ENCODE measurements around the gene CNGB1.
"Not testable (repeated sequence)": the region's sequence is repeated elsewhere in the genome, so short reads cannot be mapped to it uniquely, and the experiment has no call there.

The CNGB1 gene

GRCh38 chr16:57855188-57855587 lies 115.7 kb downstream of the CNGB1 start:
- no peak overlapping the region for H3K4me3 ChIP-seq (ENCODE audit: low read depth, low read length)
- H2AK5ac ChIP-seq (ENCODE audit: low read length): no peak overlapping the region

GRCh38 chr16:57852189-57852588 lies 118.7 kb downstream of the CNGB1 start:
- Histone ChIP-seq H3K79me2 (ENCODE audit: control insufficient read depth, insufficient read depth, low read length, poor library complexity) (no peaks in the 10 kb centered on the region), H3K9me3 (ENCODE audit: insufficient read depth, low read depth, low read length) (no peaks in the 10 kb centered on the region), H3K79me1 (ENCODE audit: low read length) (no peaks in the 10 kb centered on the region), H3K9ac (ENCODE audit: low read length) (no peak overlapping the region), H3K14ac (ENCODE audit: low read length) (no peak overlapping the region), H3K23ac (ENCODE audit: low read length) (no peak overlapping the region), H3K27ac (ENCODE audit: low read depth, low read length) (no peak overlapping the region), H3K4me3 (ENCODE audit: low read depth, low read length) (no peak overlapping the region), H4K91ac (ENCODE audit: low read depth, low read length) (no peak overlapping the region), H2BK12ac (ENCODE audit: low read length) (no peak overlapping the region), H4K12ac (ENCODE audit: low read depth, low read length) (no peak overlapping the region), H3K4ac (ENCODE audit: low read depth, low read length) (no peak overlapping the region), H3K36me3 (ENCODE audit: control insufficient read depth in 1 of 2, insufficient read depth in 2 of 2, low read length in 2 of 2) (no peaks in the 10 kb centered on the region), H4K8ac (ENCODE audit: low read depth, low read length) (no peak overlapping the region), H3K4me2 (ENCODE audit: low read length) (no peak overlapping the region), H3K27me3 (ENCODE audit: insufficient read depth, low read length) (no peaks in the 10 kb centered on the region), H3K4me1 (ENCODE audit: control insufficient read depth in 1 of 2, insufficient read depth in 2 of 2, low read length in 2 of 2) (no peaks in the 10 kb centered on the region), H2BK120ac (ENCODE audit: insufficient read depth, low read length, poor library complexity) (no peak overlapping the region), H2BK5ac (ENCODE audit: low read depth, low read length, poor library complexity) (no peak overlapping the region), H2AK5ac (ENCODE audit: low read length) (no peak overlapping the region), H2AFZ (ENCODE audit: insufficient read depth, low read length, poor library complexity) (no peak overlapping the region), H3K18ac (ENCODE audit: low read length) (no peak overlapping the region)
- no CpG with 5 or more reads among the region's 5 CpGs for WGBS (ENCODE audit: extremely low coverage, insufficient coverage, insufficient read length)
- DNase-seq: no peak

More at GRCh38 chr16:57855188-57855587, 115.7 kb downstream of the CNGB1 start:
- H3K27ac ChIP-seq (ENCODE audit: low read depth, low read length): no peak overlapping the region
- no peaks in the 10 kb centered on the region for H3K27me3 ChIP-seq (ENCODE audit: insufficient read depth, low read length)
- no peak for DNase-seq
- no peaks in the 10 kb centered on the region for H3K79me2 ChIP-seq (ENCODE audit: control insufficient read depth, insufficient read depth, low read length, poor library complexity)
- no peak overlapping the region for H3K4me2 ChIP-seq (ENCODE audit: low read length)
- H2AFZ ChIP-seq (ENCODE audit: insufficient read depth, low read length, poor library complexity): no peak overlapping the region
- no peak overlapping the region for H3K14ac ChIP-seq (ENCODE audit: low read length)
- H3K18ac ChIP-seq (ENCODE audit: low read length): no peak overlapping the region
- H2BK5ac ChIP-seq (ENCODE audit: low read depth, low read length, poor library complexity): no peak overlapping the region
- H2BK120ac ChIP-seq (ENCODE audit: insufficient read depth, low read length, poor library complexity): no peak overlapping the region
- H3K36me3 ChIP-seq (ENCODE audit: control insufficient read depth in 1 of 2, insufficient read depth in 2 of 2, low read length in 2 of 2): no peaks in the 10 kb centered on the region
- H3K9me3 ChIP-seq (ENCODE audit: insufficient read depth, low read depth, low read length): no peaks in the 10 kb centered on the region
- no peaks in the 10 kb centered on the region for H3K4me1 ChIP-seq (ENCODE audit: control insufficient read depth in 1 of 2, insufficient read depth in 2 of 2, low read length in 2 of 2)
- no peak overlapping the region for H4K12ac ChIP-seq (ENCODE audit: low read depth, low read length)
- no peak overlapping the region for H4K91ac ChIP-seq (ENCODE audit: low read depth, low read length)
- H4K8ac ChIP-seq (ENCODE audit: low read depth, low read length): no peak overlapping the region
- no peak overlapping the region for H3K23ac ChIP-seq (ENCODE audit: low read length)
- WGBS (ENCODE audit: extremely low coverage, insufficient coverage, insufficient read length): no CpG with 5 or more reads among the region's 5 CpGs
- H3K4ac ChIP-seq (ENCODE audit: low read depth, low read length): no peak overlapping the region
- no peak overlapping the region for H3K9ac ChIP-seq (ENCODE audit: low read length)
- no peaks in the 10 kb centered on the region for H3K79me1 ChIP-seq (ENCODE audit: low read length)
- no peak overlapping the region for H2BK12ac ChIP-seq (ENCODE audit: low read length)

GRCh38 chr16:57848181-57848580 lies 122.7 kb downstream of the CNGB1 start:
- Histone ChIP-seq H3K79me2 (ENCODE audit: control insufficient read depth, insufficient read depth, low read length, poor library complexity) (no peaks in the 10 kb centered on the region), H3K4me3 (ENCODE audit: low read depth, low read length) (no peak overlapping the region), H3K27ac (ENCODE audit: low read depth, low read length) (no peak overlapping the region), H4K8ac (ENCODE audit: low read depth, low read length) (no peak overlapping the region), H2BK5ac (ENCODE audit: low read depth, low read length, poor library complexity) (no peak overlapping the region), H2AFZ (ENCODE audit: insufficient read depth, low read length, poor library complexity) (no peak overlapping the region), H3K14ac (ENCODE audit: low read length) (no peak overlapping the region), H3K4me2 (ENCODE audit: low read length) (no peak overlapping the region), H3K18ac (ENCODE audit: low read length) (no peak overlapping the region), H3K36me3 (ENCODE audit: control insufficient read depth in 1 of 2, insufficient read depth in 2 of 2, low read length in 2 of 2) (no peaks in the 10 kb centered on the region), H3K4ac (ENCODE audit: low read depth, low read length) (no peak overlapping the region), H2AK5ac (ENCODE audit: low read length) (no peak overlapping the region), H3K27me3 (ENCODE audit: insufficient read depth, low read length) (no peaks in the 10 kb centered on the region), H4K91ac (ENCODE audit: low read depth, low read length) (no peak overlapping the region), H3K9ac (ENCODE audit: low read length) (no peak overlapping the region), H3K4me1 (ENCODE audit: control insufficient read depth in 1 of 2, insufficient read depth in 2 of 2, low read length in 2 of 2) (peaks cover 11 to 18% of the 10 kb centered on the region in 2 experiments), H2BK120ac (ENCODE audit: insufficient read depth, low read length, poor library complexity) (no peak overlapping the region), H3K23ac (ENCODE audit: low read length) (no peak overlapping the region), H2BK12ac (ENCODE audit: low read length) (no peak overlapping the region), H3K9me3 (ENCODE audit: insufficient read depth, low read depth, low read length) (no peaks in the 10 kb centered on the region), H3K79me1 (ENCODE audit: low read length) (peaks cover 2% of the 10 kb centered on the region), H4K12ac (ENCODE audit: low read depth, low read length) (no peak overlapping the region)
- DNase-seq: peak; percentile 90 to 91
- WGBS (ENCODE audit: extremely low coverage, insufficient coverage, insufficient read length): no CpG with 5 or more reads among the region's 5 CpGs

- H2BK5ac ChIP-seq (ENCODE audit: low read depth, low read length, poor library complexity); H3K18ac ChIP-seq (ENCODE audit: low read length): not testable (repeated sequence)
- no CpG with 5 or more reads among the region's 6 CpGs for WGBS (ENCODE audit: extremely low coverage, insufficient coverage, insufficient read length)
Observed at GRCh38 chr16:57846931-57847330, 124.0 kb downstream of the CNGB1 start.

More at GRCh38 chr16:57846931-57847330, 124.0 kb downstream of the CNGB1 start:
- H4K8ac ChIP-seq (ENCODE audit: low read depth, low read length); H3K4me2 ChIP-seq (ENCODE audit: low read length); DNase-seq; H3K79me2 ChIP-seq (ENCODE audit: control insufficient read depth, insufficient read depth, low read length, poor library complexity); H3K23ac ChIP-seq (ENCODE audit: low read length); H2AK5ac ChIP-seq (ENCODE audit: low read length); H4K12ac ChIP-seq (ENCODE audit: low read depth, low read length); H3K27me3 ChIP-seq (ENCODE audit: insufficient read depth, low read length); H3K4me3 ChIP-seq (ENCODE audit: low read depth, low read length); H3K14ac ChIP-seq (ENCODE audit: low read length); H3K27ac ChIP-seq (ENCODE audit: low read depth, low read length); H3K4ac ChIP-seq (ENCODE audit: low read depth, low read length); H3K9me3 ChIP-seq (ENCODE audit: insufficient read depth, low read depth, low read length); H3K9ac ChIP-seq (ENCODE audit: low read length); H2BK12ac ChIP-seq (ENCODE audit: low read length); H3K36me3 ChIP-seq (ENCODE audit: control insufficient read depth in 1 of 2, insufficient read depth in 2 of 2, low read length in 2 of 2); H2AFZ ChIP-seq (ENCODE audit: insufficient read depth, low read length, poor library complexity); H2BK120ac ChIP-seq (ENCODE audit: insufficient read depth, low read length, poor library complexity); H3K79me1 ChIP-seq (ENCODE audit: low read length); H4K91ac ChIP-seq (ENCODE audit: low read depth, low read length): not testable (repeated sequence)
- H3K4me1 ChIP-seq (ENCODE audit: control insufficient read depth in 1 of 2, insufficient read depth in 2 of 2, low read length in 2 of 2): peaks cover 15 to 19% of the 10 kb centered on the region in 2 experiments

All from trophoblast cell (in vitro differentiated cells and primary cell).